ENCODE measurements around the gene PAX8.
A peak's percentile ranks its signal among the peaks of the same experiment; 100 is the strongest.

The PAX8 gene

DNA sequence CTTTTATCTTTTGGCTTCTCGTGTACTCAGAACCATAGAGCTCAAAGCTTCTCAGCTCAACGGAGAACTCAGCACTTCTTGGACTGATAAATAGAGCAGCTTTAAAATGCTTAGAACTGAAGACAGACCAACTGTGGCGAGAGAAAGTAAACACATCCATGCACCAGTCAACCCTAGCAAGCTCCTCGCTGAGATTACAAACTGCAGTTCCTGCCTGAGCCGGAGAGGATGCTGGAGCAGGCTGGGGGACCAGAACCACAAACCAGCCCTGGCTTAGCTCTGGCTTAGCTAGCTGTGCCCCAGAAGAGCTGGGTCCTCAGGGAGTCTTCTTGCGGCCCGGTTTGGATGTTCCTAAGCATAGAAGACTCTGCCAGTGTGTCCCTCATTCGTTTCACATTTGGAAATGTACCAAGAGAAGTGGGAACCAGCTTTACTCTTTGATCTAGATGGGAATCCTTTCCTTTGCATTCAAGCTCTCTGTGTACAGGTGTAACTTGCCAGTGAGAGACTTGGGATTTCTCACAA, 5.6 kb downstream of the PAX8 start:
- Histone ChIP-seq H3K4me2 (ENCODE audit: insufficient read depth, low read length) (no peak overlapping the region), H3K79me2 (ENCODE audit: insufficient read depth, low read length) (no peaks in the 10 kb centered on the region), H3K27me3 (ENCODE audit: insufficient read depth, low read length, poor library complexity) (peaks cover 10% of the 10 kb centered on the region), H3K27ac (ENCODE audit: low read length) (no peak overlapping the region), H3K4me1 (ENCODE audit: insufficient read depth, low read length) (no peaks in the 10 kb centered on the region), H3K4me3 (ENCODE audit: low read depth in 1 of 2, low read length in 2 of 2) (no peak overlapping the region), H3K9me3 (ENCODE audit: insufficient read depth, low read length, severe bottlenecking) (no peaks in the 10 kb centered on the region), H3K9ac (ENCODE audit: low read depth, low read length) (no peak overlapping the region), H4K20me1 (ENCODE audit: insufficient read depth, low read length) (0 out of 2 replicates have a peak, but pooled peaks cover 2% of the 10 kb centered on the region), H3K36me3 (ENCODE audit: insufficient read depth, low read length) (no peaks in the 10 kb centered on the region), H2AFZ (ENCODE audit: low read depth, low read length) (no peak overlapping the region)
- ATAC-seq (ENCODE audit: insufficient read depth, low read depth): peak; percentile 78
- no peak for TF ChIP-seq EZH2 (IDR thresholded peaks at IDR 0.05; ENCODE audit: borderline replicate concordance, low read depth, low read length, severe bottlenecking)
- TF ChIP-seq, protein P1, sequence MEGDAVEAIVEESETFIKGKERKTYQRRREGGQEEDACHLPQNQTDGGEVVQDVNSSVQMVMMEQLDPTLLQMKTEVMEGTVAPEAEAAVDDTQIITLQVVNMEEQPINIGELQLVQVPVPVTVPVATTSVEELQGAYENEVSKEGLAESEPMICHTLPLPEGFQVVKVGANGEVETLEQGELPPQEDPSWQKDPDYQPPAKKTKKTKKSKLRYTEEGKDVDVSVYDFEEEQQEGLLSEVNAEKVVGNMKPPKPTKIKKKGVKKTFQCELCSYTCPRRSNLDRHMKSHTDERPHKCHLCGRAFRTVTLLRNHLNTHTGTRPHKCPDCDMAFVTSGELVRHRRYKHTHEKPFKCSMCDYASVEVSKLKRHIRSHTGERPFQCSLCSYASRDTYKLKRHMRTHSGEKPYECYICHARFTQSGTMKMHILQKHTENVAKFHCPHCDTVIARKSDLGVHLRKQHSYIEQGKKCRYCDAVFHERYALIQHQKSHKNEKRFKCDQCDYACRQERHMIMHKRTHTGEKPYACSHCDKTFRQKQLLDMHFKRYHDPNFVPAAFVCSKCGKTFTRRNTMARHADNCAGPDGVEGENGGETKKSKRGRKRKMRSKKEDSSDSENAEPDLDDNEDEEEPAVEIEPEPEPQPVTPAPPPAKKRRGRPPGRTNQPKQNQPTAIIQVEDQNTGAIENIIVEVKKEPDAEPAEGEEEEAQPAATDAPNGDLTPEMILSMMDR (IDR thresholded peaks at IDR 0.05; ENCODE audit: borderline replicate concordance, extremely low read depth, low read length, poor library complexity, severe bottlenecking): no peak
- peak; percentile 15 for DNase-seq

DNA sequence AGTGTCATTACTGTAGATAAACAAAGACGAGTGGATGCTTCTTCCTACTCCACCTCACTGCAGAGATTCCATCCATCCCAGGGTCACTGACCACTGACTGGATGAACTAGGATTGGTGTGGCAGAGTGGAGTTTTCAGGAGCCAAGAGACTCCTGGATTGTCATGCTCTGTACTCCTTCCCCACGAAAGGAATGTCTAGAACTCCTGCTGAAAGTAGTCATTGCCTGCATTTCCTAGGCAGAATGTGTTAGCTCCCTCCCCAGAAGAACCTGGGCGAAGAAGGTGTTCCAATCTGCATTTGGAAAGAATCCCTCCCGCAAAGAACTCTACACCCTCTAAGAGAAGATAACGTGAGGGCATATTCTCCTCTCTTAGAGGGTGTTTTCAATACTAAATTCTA, 6.2 kb downstream of the PAX8 start:
- Histone ChIP-seq H3K4me2 (ENCODE audit: insufficient read depth, low read length) (no peak overlapping the region), H3K9me3 (ENCODE audit: insufficient read depth, low read length, severe bottlenecking) (no peaks in the 10 kb centered on the region), H2AFZ (ENCODE audit: low read depth, low read length) (no peak overlapping the region), H3K36me3 (ENCODE audit: insufficient read depth, low read length) (no peaks in the 10 kb centered on the region), H3K27me3 (ENCODE audit: insufficient read depth, low read length, poor library complexity) (peaks cover 10% of the 10 kb centered on the region), H4K20me1 (ENCODE audit: insufficient read depth, low read length) (0 out of 2 replicates have a peak, but pooled peaks cover 2% of the 10 kb centered on the region), H3K9ac (ENCODE audit: low read depth, low read length) (no peak overlapping the region), H3K4me1 (ENCODE audit: insufficient read depth, low read length) (no peaks in the 10 kb centered on the region), H3K4me3 (ENCODE audit: low read depth in 1 of 2, low read length in 2 of 2) (no peak overlapping the region), H3K79me2 (ENCODE audit: insufficient read depth, low read length) (no peaks in the 10 kb centered on the region), H3K27ac (ENCODE audit: low read length) (no peak overlapping the region)
- DNase-seq: no peak
- TF ChIP-seq, protein P1 (IDR thresholded peaks at IDR 0.05; ENCODE audit: borderline replicate concordance, extremely low read depth, low read length, poor library complexity, severe bottlenecking): no peak
- TF ChIP-seq EZH2 (IDR thresholded peaks at IDR 0.05; ENCODE audit: borderline replicate concordance, low read depth, low read length, severe bottlenecking): no peak
- no peak for ATAC-seq (ENCODE audit: insufficient read depth, low read depth)

DNA sequence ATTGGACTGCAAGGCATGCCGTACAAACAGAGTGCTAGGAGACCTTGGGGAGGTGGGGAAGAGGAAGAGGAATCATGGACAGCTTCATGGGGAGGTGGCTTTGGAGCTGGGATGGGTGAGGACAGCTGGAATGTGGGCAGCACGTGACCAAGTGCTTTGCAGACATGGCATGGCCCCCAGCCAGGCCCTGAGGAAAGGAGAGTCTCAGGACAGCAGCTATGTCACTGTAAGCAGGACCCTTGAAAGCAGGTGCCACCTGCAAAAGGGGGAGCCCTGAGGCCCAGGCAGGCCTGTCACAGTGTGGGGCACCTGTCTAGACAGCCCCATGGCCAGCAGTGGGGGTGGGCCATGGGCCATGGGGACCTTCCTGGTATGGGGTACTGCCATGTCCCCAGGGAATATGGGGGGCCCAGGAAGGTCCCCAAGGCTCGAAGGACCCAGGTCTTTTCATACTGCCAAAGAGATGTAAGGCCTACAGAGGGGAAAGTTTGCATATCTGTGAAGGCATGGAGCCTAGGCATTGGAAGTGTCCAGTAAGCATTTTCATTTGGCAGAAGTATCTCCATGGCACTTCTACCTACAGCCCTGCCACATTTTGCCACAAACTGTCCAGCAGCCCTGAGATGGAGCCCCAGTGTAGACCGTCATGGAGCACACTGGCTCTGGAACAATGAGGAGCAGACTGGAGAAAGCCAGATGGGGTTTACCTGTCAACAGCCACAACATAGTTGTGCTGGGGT, 9.9 kb downstream of the PAX8 start:
- peaks cover 10% of the 10 kb centered on the region for H3K27me3 ChIP-seq (ENCODE audit: insufficient read depth, low read length, poor library complexity)
- TF ChIP-seq, protein P1 (IDR thresholded peaks at IDR 0.05; ENCODE audit: borderline replicate concordance, extremely low read depth, low read length, poor library complexity, severe bottlenecking): no peak
- no peak for TF ChIP-seq EZH2 (IDR thresholded peaks at IDR 0.05; ENCODE audit: borderline replicate concordance, low read depth, low read length, severe bottlenecking)

More for the DNA sequence above, 9.9 kb downstream of the PAX8 start:
- no peaks in the 10 kb centered on the region for H3K9me3 ChIP-seq (ENCODE audit: insufficient read depth, low read length, severe bottlenecking)
- 0 out of 2 replicates have a peak, but pooled peaks cover 2% of the 10 kb centered on the region for H4K20me1 ChIP-seq (ENCODE audit: insufficient read depth, low read length)
- H3K36me3 ChIP-seq (ENCODE audit: insufficient read depth, low read length): peaks cover 9% of the 10 kb centered on the region; the same call in 1 of the 2 replicates
- H3K79me2 ChIP-seq (ENCODE audit: insufficient read depth, low read length): no peaks in the 10 kb centered on the region
- no peak overlapping the region for H3K27ac ChIP-seq (ENCODE audit: low read length)
- H3K4me1 ChIP-seq (ENCODE audit: insufficient read depth, low read length): no peaks in the 10 kb centered on the region
- no peak overlapping the region for H3K4me3 ChIP-seq (ENCODE audit: low read depth in 1 of 2, low read length in 2 of 2)
- H3K9ac ChIP-seq (ENCODE audit: low read depth, low read length): no peak overlapping the region
- no peak overlapping the region for H2AFZ ChIP-seq (ENCODE audit: low read depth, low read length)
- DNase-seq (no peak), ATAC-seq (ENCODE audit: insufficient read depth, low read depth) (no peak)
- H3K4me2 ChIP-seq (ENCODE audit: insufficient read depth, low read length): no peak overlapping the region

All from DND-41 (cell line).